GM04503 (cell line): Measurements from ENCODE around the gene TBC1D5.
"Not testable (repeated sequence)": the region's sequence is repeated elsewhere in the genome, so short reads cannot be mapped to it uniquely, and the experiment has no call there.

Source experiments
- DNase-seq: peaks from one replicate; pipeline ENCODE4 v3.0.0-alpha.2; 2012; ENCODE audit warnings: low read depth

The TBC1D5 gene

GRCh38 chr3:17742102-17742879 lies at the start of gene TBC1D5:
Gene TBC1D5, minus strand, starts transcription at chr3:17742631. Its CDS starts 234,061 bp downstream, at chr3:17508570.
- peak; percentile 89 for DNase-seq

DNA sequence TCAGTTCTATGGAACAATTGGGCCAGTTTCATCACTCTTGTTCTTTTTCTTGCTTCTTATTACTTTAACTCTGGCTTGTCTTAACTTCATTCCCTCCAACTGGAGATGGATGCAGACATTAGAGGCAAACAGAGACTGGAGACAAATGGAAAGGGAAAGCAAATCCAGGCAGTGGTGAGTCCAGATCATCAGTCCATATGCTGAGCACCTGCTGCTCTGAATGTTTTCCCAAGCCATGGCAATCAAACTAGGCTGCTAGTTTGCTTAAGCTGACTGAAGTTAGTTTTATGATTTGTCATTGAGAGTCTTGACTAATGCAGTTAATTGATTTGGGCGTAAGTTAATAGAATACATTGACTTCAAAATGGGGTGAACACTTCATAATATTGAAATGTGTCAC lies 41.0 kb upstream of the TBC1D5 start:
- no peak for DNase-seq

GRCh38 chr3:17782751-17783150 lies 40.3 kb upstream of the TBC1D5 start:
- no peak for DNase-seq

GRCh38 chr3:17780369-17780768 lies 37.9 kb upstream of the TBC1D5 start:
- DNase-seq: not testable (repeated sequence)

GRCh38 chr3:17779304-17780250 lies 37.1 kb upstream of the TBC1D5 start:
- DNase-seq: not testable (repeated sequence)

DNA sequence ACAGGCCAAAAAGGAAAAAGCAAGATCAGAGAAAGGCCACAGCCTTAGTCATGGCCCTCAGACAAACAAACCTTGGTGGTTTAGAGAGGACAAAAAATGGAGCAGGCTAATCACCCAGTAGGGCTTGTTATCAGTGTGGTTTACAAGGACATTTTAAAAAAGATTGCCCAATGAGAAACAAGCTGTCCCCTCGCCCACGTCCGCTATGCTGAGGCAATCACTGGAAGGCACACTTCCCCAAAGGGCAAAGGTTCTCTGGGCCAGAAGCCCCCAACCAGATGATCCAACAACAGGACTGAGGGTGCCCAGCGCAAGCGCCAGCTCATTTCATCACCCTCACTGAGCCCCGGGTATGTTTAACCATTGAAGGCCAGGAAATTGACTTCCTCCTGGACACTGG lies 34.9 kb upstream of the TBC1D5 start:
- DNase-seq: not testable (repeated sequence)

DNA sequence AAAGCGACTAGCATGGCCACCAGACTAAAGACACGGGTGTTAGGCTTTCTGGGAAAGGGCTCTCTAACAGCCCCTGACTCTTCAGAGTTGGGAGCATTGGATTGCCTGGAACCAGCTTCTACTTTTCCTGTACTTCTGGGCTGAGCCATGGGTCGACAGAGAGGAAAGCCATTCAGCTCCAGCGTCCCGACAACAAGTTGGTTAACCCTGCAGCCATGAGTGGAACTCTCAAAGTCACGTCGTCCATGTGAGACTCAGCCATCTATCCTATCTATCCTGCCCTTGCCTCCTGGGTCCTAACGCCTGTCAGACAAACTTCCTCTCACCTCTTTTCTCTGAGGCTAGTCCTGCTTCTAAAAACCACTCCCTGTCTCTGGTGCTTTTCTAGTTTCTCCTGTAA lies 32.6 kb upstream of the TBC1D5 start:
- no peak for DNase-seq

DNA sequence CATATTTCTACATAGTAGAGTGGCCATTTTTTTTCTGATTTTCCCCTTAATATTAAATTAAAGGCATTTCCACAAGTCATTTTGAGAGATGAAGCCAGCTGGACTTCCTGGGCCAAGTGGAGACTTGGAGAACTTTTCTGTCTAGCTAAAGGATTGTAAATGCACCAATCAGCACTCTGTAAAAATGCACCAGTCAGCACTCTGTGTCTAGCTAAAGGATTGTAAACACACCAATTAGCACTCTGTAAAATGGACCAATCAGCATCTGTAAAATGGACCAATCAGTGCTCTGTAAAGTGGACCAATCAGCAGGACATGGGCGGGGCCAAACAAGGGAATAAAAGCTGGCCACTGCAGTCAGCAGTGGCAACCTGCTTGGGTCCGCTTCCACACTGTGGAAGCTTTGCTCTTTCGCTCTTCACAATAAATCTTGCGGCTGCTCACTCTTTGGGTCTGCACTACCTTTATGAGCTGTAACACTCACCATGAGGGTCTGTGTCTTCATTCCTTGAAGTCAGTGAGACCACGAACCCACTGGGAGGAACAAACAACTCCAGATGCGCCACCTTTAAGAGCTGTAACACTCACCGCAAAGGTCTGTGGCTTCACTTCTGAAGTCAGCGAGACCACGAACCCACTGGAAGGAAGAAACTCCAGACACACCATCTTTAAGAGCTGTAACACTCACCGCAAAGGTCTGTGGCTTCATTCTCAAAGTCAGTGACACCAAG lies 31.9 kb upstream of the TBC1D5 start:
- DNase-seq: not testable (repeated sequence)

DNA sequence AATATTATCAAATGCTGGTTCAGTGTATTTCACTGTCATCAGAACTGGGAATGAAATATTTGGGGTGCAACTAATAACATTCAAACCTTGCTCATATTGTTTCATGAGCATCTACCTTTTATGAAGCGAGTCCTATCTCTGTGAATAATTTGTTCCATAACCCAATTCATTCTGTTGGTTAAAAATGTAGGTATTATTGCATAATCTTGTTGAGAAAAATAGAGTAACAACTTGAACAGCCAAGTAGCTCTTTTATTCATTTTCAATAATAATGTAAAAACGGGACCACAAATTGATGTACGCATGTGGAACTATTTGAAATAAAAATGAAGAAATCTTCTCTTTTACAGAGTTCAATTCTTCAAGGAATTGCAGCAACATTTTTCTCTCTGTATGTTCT lies 30.1 kb upstream of the TBC1D5 start:
- DNase-seq: no peak

- no peak for DNase-seq
Observed at GRCh38 chr3:17771177-17772017, 29.0 kb upstream of the TBC1D5 start.

- no peak for DNase-seq
Observed at GRCh38 chr3:17770682-17771081, 28.3 kb upstream of the TBC1D5 start.

- DNase-seq: no peak
Observed at GRCh38 chr3:17765819-17766472, 23.5 kb upstream of the TBC1D5 start.

DNA sequence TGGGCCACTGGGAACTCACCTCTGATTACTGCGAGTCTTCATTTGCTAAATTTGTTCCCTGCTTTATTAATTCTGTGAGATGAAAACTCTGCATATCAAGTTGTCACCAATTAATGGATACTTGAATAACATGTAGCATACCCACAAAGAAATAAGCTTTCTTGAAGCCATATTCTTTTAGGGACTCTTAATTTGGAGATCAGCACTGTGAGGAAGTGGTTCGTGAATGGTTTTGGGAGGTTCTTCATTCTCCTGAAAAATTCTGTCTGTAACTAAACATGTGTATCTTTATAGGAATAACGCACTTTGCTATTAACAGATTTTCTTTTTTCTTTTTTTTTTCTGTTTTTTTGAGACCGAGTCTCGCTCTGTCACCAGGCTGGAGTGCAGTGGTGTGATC lies 19.1 kb upstream of the TBC1D5 start:
- DNase-seq: no peak

GRCh38 chr3:17759901-17760300 lies 17.5 kb upstream of the TBC1D5 start:
- no peak for DNase-seq

- DNase-seq: no peak
Observed at GRCh38 chr3:17755836-17756235, 13.4 kb upstream of the TBC1D5 start.

- DNase-seq: no peak
Observed at GRCh38 chr3:17753632-17753992, 11.2 kb upstream of the TBC1D5 start.

DNA sequence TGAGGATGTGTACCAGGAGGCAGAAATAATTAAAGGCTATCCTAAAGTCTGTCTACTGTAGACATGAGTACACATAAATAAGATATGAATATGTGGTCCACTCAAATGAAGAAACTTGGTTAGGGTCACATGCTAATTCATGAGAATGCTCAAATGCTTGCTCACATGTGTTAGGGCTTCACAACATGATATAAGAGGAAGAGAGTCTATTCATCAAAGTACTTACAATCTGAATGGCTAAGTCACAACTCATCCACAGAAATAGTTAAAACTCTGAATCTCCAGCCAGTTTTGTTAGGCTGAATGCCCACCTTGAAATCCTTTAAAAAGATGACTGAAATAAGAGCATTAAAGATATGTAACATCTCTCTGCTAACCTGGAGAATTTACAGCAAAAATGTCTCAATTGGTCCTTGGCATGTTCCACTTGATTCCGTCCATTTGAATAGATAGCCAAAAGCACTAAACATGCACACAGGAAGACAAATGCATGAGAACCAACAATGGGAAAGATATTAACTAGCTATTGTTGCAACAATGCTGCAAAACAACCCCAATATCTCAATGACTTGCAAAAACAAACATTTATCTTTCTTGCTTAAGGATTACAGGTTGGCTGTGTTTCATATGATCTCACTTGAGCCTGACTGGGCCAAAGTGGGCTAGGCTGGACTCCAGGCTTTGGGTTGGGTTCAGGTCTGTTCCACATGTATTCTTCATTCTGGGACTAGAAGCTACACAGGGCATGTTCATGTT lies 10.6 kb upstream of the TBC1D5 start:
- no peak for DNase-seq

GRCh38 chr3:17752436-17752835 lies 10.0 kb upstream of the TBC1D5 start:
- no peak for DNase-seq

- no peak for DNase-seq
Observed at GRCh38 chr3:17749705-17750293, 7.4 kb upstream of the TBC1D5 start.

GRCh38 chr3:17749281-17749680 lies 6.8 kb upstream of the TBC1D5 start:
- no peak for DNase-seq
